SK-N-MC (cell line): ENCODE results near the gene RBBP4.
"Not testable (repeated sequence)": the region's sequence is repeated elsewhere in the genome, so short reads cannot be mapped to it uniquely, and the experiment has no call there.

Experiments used
- DNase-seq: peaks from one replicate; pipeline ENCODE4 v3.0.0-alpha.2; 2011; ENCODE audit warnings: low read depth, low spot score
- H3K27ac ChIP-seq: fragments of 200-600 bp; sonication (generic); 2 replicates; pipeline ENCODE4 v1.5.1; 2016; ENCODE audit warnings: mixed run types
- H3K36me3 ChIP-seq: fragments of 200-600 bp; sonication (generic); 2 replicates; pipeline ENCODE4 v1.6.1; 2017; ENCODE audit warnings: antibody characterized with exemption, low read length, mixed read lengths; ENCODE audit not compliant: insufficient read depth
- H3K4me3 ChIP-seq: fragments of 200-600 bp; sonication (generic); 2 replicates; pipeline ENCODE4 v1.5.1; 2016
- H3K9ac ChIP-seq: fragments of 200-600 bp; sonication (generic); 2 replicates; pipeline ENCODE4 v1.8.0; 2017; ENCODE audit warnings: mixed run types, mixed read lengths; ENCODE audit not compliant: insufficient read length
- H3K9me3 ChIP-seq: fragments of 200-600 bp; sonication (generic); 2 replicates; pipeline ENCODE4 v1.6.1; 2017; ENCODE audit warnings: low read depth, mild to moderate bottlenecking, antibody characterized with exemption, low read length, moderate library complexity, mixed read lengths
- EZH2 ChIP-seq: fragments of 200-600 bp; sonication (generic); IDR thresholded peaks from one replicate; pipeline ENCODE4 v1.6.1; 2017; ENCODE audit warnings: antibody characterized with exemption
- FOXP2 ChIP-seq: optimal IDR thresholded peaks from 2 replicates; pipeline ENCODE3; 2011; ENCODE audit warnings: mild to moderate bottlenecking, moderate library complexity; ENCODE audit not compliant: insufficient read depth; ENCODE audit errors: extremely low read length, control extremely low read depth
- POLR2AphosphoS5 ChIP-seq: IDR thresholded peaks from 2 replicates; pipeline ENCODE4 v1.6.1; 2012; ENCODE audit warnings: mild to moderate bottlenecking, low read depth, low read length, borderline replicate concordance

The RBBP4 gene

GRCh38 chr1:32632829-32633228 lies 18.2 kb upstream of the RBBP4 start:
- Histone ChIP-seq H3K9me3 (no peaks in the 10 kb centered on the region), H3K27ac (peak overlapping the region; percentile 22; the same call in 1 of the 2 replicates), H3K9ac (no peak overlapping the region), H3K4me3 (no peak overlapping the region), H3K36me3 (peaks cover 11% of the 10 kb centered on the region)
- no peak for DNase-seq
- no peak for TF ChIP-seq POLR2AphosphoS5
- no peak for TF ChIP-seq FOXP2

GRCh38 chr1:32635508-32636277 lies 15.3 kb upstream of the RBBP4 start:
- H3K9ac ChIP-seq: no peak overlapping the region
- DNase-seq: no peak
- no peak for TF ChIP-seq FOXP2
- TF ChIP-seq POLR2AphosphoS5: no peak
- TF ChIP-seq EZH2: no peak
- no peak overlapping the region for H3K4me3 ChIP-seq
- H3K27ac ChIP-seq: no peak overlapping the region
- H3K9me3 ChIP-seq: no peaks in the 10 kb centered on the region
- peaks cover 3% of the 10 kb centered on the region; the same call in 1 of the 2 replicates for H3K36me3 ChIP-seq

- no peak overlapping the region for H3K27ac ChIP-seq
- TF ChIP-seq FOXP2 (no peak), POLR2AphosphoS5 (no peak)
- H3K9ac ChIP-seq: no peak overlapping the region
- no peaks in the 10 kb centered on the region for H3K9me3 ChIP-seq
- DNase-seq: no peak
- H3K4me3 ChIP-seq: no peak overlapping the region
- H3K36me3 ChIP-seq: no peaks in the 10 kb centered on the region; the same call in 1 of the 2 replicates
These were observed 13.9 kb upstream of the RBBP4 start for GRCh38 chr1:32636914-32637645.

- DNase-seq: no peak
- Histone ChIP-seq H3K4me3 (no peak overlapping the region), H3K36me3 (no peaks in the 10 kb centered on the region), H3K9me3 (no peaks in the 10 kb centered on the region), H3K9ac (no peak overlapping the region), H3K27ac (no peak overlapping the region)
- TF ChIP-seq POLR2AphosphoS5 (no peak), EZH2 (no peak), FOXP2 (no peak)
These were observed 11.4 kb upstream of the RBBP4 start for GRCh38 chr1:32639489-32640075.

- H3K4me3 ChIP-seq, H3K36me3 ChIP-seq, DNase-seq, H3K27ac ChIP-seq, H3K9me3 ChIP-seq, H3K9ac ChIP-seq: not testable (repeated sequence)
These were observed 8.6 kb upstream of the RBBP4 start for GRCh38 chr1:32642292-32642827.

- H3K4me3 ChIP-seq: no peak overlapping the region
- no peak for DNase-seq
- TF ChIP-seq FOXP2 (no peak), POLR2AphosphoS5 (no peak), EZH2 (no peak)
- H3K9ac ChIP-seq: no peak overlapping the region
- no peak overlapping the region for H3K27ac ChIP-seq
- no peaks in the 10 kb centered on the region for H3K9me3 ChIP-seq
- no peaks in the 10 kb centered on the region; the same call in 1 of the 2 replicates for H3K36me3 ChIP-seq
These were observed 6.6 kb upstream of the RBBP4 start for GRCh38 chr1:32644426-32644825.

- peak overlapping the region; percentile 62; the same call in 1 of the 2 replicates for H3K27ac ChIP-seq
- H3K9me3 ChIP-seq: no peaks in the 10 kb centered on the region
- no peak overlapping the region for H3K4me3 ChIP-seq
- no peak for DNase-seq
- H3K9ac ChIP-seq: no peak overlapping the region
- peaks cover 9% of the 10 kb centered on the region for H3K36me3 ChIP-seq
- TF ChIP-seq FOXP2 (no peak), POLR2AphosphoS5 (no peak)
These were observed 3.5 kb upstream of the RBBP4 start for GRCh38 chr1:32647308-32648134.
